Endodermal cell (in vitro differentiated cells): ENCODE results near the gene LTB4R2. TPM values are rescaled to one million over a fixed set of nuclear protein-coding genes. Genes with fewer than 3 reads are reported as not detected.
A peak's percentile ranks its signal among the peaks of the same experiment; 100 is the strongest.

Experiments
- DNase-seq: peaks from one replicate; pipeline ENCODE4 v3.0.0-alpha.2; 2017
- H3K27ac ChIP-seq: 2 replicates; pipeline ENCODE4 v1.5.1; 2013; ENCODE audit warnings: mild to moderate bottlenecking, low read depth, low read length, moderate library complexity
- H3K27me3 ChIP-seq: 2 replicates; pipeline ENCODE4 v1.6.1; 2013; ENCODE audit warnings: mild to moderate bottlenecking, low read length, moderate library complexity; ENCODE audit not compliant: insufficient read depth, control insufficient read depth, poor library complexity, severe bottlenecking
- H3K36me3 ChIP-seq: 2 replicates; pipeline ENCODE4 v1.7.0; 2013; ENCODE audit warnings: mild to moderate bottlenecking, low read length, moderate library complexity; ENCODE audit not compliant: control insufficient read depth, insufficient read depth
- H3K4me1 ChIP-seq: one replicate; pipeline ENCODE4 v1.7.0; 2013; ENCODE audit warnings: low read length; ENCODE audit not compliant: control insufficient read depth, insufficient read depth
- H3K4me3 ChIP-seq: 2 replicates; pipeline ENCODE4 v1.5.1; 2013; ENCODE audit warnings: mild to moderate bottlenecking, low read length, moderate library complexity
- H3K9ac ChIP-seq: 2 replicates; pipeline ENCODE4 v1.6.1; 2013; ENCODE audit warnings: mild to moderate bottlenecking, low read length, moderate library complexity; ENCODE audit not compliant: poor library complexity, severe bottlenecking; ENCODE audit errors: extremely low read depth
- H3K9me3 ChIP-seq: 2 replicates; pipeline ENCODE4 v1.6.1; 2013; ENCODE audit warnings: mild to moderate bottlenecking, low read length, moderate library complexity; ENCODE audit not compliant: control insufficient read depth
- H3K27ac Mint-ChIP-seq: 2 replicates; pipeline ENCODE4 v1.8.0; 2020; ENCODE audit warnings: mixed read lengths
- H3K27me3 Mint-ChIP-seq: 2 replicates; pipeline ENCODE4 v1.8.0; 2021; ENCODE audit warnings: mild to moderate bottlenecking, mixed read lengths; ENCODE audit not compliant: insufficient read depth
- H3K36me3 Mint-ChIP-seq: 2 replicates; pipeline ENCODE4 v1.8.0; 2020; ENCODE audit warnings: low read depth, mixed read lengths
- H3K4me1 Mint-ChIP-seq: 2 replicates; pipeline ENCODE4 v1.8.0; 2020; ENCODE audit warnings: mixed read lengths
- H3K4me3 Mint-ChIP-seq: 2 replicates; pipeline ENCODE4 v1.8.0; 2020; ENCODE audit warnings: mild to moderate bottlenecking, moderate library complexity, mixed read lengths
- H3K9me3 Mint-ChIP-seq: 2 replicates; pipeline ENCODE4 v1.8.0; 2020; ENCODE audit warnings: mild to moderate bottlenecking, mixed read lengths
- WGBS, 2 experiments: methylation state at CpG; one replicate each; pipeline versions ENCODE4 v1.1.5 to v1.1.7; 2013; ENCODE audit warnings: missing lambda C conversion rate in 2 of 2, mixed read lengths in 1 of 2; ENCODE audit not compliant: insufficient coverage in 1 of 2, insufficient read length in 1 of 2; 5-methylcytosine and 5-hydroxymethylcytosine counted together
- total RNA-seq, 2 donors: library from RNA; stranded (reverse); fragmentation: NEBNext Ultra II Directional in 1 of 2; extraction: Animal tissue kit (Norgen Biotek cat#: 25700) in 1 of 2; gene quantifications; 2 replicates in 1 of 2; 3 replicates in 1 of 2; pipeline ENCODE4 v1.2.1, GENCODE V29; 2021
- TF ChIP-seq, protein P1 (sequence below): fragments of 200-600 bp; sonication (generic); conservative IDR thresholded peaks from 2 replicates; pipeline ENCODE4 v1.5.0; 2021; ENCODE audit warnings: antibody characterized with exemption, mild to moderate bottlenecking

LTB4R2 gene
- total RNA-seq, 2 donors from 2014 or later, result 7.4 to 9.5 TPM

DNA sequence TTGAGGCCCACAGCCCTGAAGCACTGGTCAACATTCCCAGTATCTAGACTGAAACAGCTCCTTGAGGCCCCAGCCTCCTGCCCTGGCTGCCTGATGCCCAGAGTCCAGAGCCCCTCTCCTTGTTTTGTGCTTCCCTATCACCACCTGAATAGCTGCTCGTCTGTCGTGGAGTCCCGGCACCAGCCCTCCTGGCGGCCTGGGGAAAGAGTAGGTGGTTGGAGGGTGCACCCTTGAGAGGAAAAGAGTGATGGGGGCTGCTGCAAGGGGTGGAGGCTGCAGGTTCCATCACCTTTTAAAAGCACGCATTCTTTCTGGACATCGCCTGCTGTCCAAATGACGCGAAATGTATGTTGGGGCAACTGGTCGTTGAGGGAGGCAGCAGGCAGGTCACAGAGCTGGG, 41.7 kb upstream of the LTB4R2 start:
- Histone ChIP-seq H3K27me3 (no peaks in the 10 kb centered on the region), H3K27ac (no peak overlapping the region), H3K9ac (no peak overlapping the region), H3K4me1 (no peaks in the 10 kb centered on the region), H3K9me3 (no peaks in the 10 kb centered on the region), H3K36me3 (no peaks in the 10 kb centered on the region), H3K4me3 (no peak overlapping the region)
- DNase-seq, result no peak
- peaks cover 5% of the 10 kb centered on the region for H3K36me3 Mint-ChIP-seq
- peaks cover 4% of the 10 kb centered on the region for H3K4me1 Mint-ChIP-seq
- no peak overlapping the region for H3K4me3 Mint-ChIP-seq
- WGBS, 2 experiments, result 92 to 93% methylated on average over 5 to 9 of the region's 9 CpGs
- no peak overlapping the region for H3K27ac Mint-ChIP-seq
- TF ChIP-seq, protein P1, sequence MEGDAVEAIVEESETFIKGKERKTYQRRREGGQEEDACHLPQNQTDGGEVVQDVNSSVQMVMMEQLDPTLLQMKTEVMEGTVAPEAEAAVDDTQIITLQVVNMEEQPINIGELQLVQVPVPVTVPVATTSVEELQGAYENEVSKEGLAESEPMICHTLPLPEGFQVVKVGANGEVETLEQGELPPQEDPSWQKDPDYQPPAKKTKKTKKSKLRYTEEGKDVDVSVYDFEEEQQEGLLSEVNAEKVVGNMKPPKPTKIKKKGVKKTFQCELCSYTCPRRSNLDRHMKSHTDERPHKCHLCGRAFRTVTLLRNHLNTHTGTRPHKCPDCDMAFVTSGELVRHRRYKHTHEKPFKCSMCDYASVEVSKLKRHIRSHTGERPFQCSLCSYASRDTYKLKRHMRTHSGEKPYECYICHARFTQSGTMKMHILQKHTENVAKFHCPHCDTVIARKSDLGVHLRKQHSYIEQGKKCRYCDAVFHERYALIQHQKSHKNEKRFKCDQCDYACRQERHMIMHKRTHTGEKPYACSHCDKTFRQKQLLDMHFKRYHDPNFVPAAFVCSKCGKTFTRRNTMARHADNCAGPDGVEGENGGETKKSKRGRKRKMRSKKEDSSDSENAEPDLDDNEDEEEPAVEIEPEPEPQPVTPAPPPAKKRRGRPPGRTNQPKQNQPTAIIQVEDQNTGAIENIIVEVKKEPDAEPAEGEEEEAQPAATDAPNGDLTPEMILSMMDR, result no peak
- H3K27me3 Mint-ChIP-seq, result no peaks in the 10 kb centered on the region
- no peaks in the 10 kb centered on the region for H3K9me3 Mint-ChIP-seq

DNA sequence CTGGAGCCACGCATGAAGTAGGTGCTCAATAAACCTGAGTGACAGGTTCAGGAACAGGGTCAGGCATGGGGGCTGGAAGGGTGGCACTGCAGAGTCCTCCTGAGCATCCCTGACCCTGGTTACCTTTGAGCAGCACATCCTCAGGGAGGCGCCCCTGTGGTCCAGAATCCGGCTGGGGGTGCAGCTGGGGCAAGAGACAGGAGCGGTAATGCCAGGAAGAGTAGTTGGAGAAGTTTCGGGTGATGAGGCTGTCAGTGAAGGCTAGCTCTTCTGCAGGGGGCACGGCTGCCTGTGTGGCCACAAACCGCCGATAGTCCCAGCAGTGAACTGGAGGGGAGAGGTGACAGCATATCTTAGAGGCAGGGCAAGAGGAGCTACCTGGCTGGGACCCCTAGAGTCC, 40.6 kb upstream of the LTB4R2 start:
- Mint-ChIP-seq H3K9me3 (no peaks in the 10 kb centered on the region), H3K4me1 (peaks cover 4% of the 10 kb centered on the region), H3K36me3 (peaks cover 5% of the 10 kb centered on the region), H3K4me3 (no peak overlapping the region), H3K27me3 (no peaks in the 10 kb centered on the region), H3K27ac (no peak overlapping the region)
- WGBS, 2 experiments, result 96 to 100% methylated on average over 5 to 8 of the region's 8 CpGs
- TF ChIP-seq, protein P1, result no peak
- DNase-seq, result no peak
- Histone ChIP-seq H3K36me3 (no peaks in the 10 kb centered on the region), H3K4me3 (no peak overlapping the region), H3K4me1 (no peaks in the 10 kb centered on the region), H3K9ac (no peak overlapping the region), H3K27me3 (no peaks in the 10 kb centered on the region), H3K27ac (no peak overlapping the region), H3K9me3 (no peaks in the 10 kb centered on the region)

DNA sequence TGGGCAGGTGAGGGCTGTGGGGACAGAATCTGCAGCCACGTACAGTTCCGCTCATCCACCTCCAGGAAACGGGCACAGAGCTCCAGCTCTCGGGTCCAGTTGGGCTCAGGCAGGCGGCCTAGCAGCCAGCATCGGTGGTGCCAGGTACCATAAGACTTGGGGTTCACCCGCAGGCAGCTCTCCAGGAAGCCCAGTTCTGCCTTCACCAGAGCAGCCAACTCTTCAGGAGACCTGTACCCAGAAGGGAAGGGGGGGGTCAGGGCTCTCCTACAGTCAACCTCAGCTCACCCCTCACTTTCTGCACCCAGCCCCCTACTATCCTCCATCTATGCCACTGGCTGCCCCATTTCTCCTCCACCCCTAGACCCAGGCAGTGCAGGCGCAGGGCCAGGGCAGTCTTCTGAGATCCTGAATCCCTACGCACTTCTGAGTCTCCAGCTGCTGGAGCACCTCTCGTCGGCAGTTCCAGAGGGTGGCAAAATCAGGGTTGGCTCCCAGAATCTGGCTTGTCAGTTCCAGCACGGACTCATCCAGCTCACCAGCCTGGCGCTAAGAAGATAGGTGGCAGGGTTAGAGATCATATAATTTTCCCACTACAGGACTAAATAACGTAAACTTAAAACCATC, 39.9 kb upstream of the LTB4R2 start:
- WGBS, 2 experiments, result 93 to 97% methylated on average over 8 to 14 of the region's 14 CpGs
- Mint-ChIP-seq H3K4me3 (peak overlapping the region; percentile 75), H3K4me1 (peaks cover 4% of the 10 kb centered on the region), H3K36me3 (peaks cover 5% of the 10 kb centered on the region), H3K9me3 (no peaks in the 10 kb centered on the region), H3K27me3 (no peaks in the 10 kb centered on the region), H3K27ac (no peak overlapping the region)
- Histone ChIP-seq H3K9me3 (no peaks in the 10 kb centered on the region), H3K27ac (no peak overlapping the region), H3K9ac (no peak overlapping the region), H3K36me3 (no peaks in the 10 kb centered on the region), H3K4me3 (no peak overlapping the region), H3K27me3 (no peaks in the 10 kb centered on the region), H3K4me1 (no peaks in the 10 kb centered on the region)
- DNase-seq, result no peak
- TF ChIP-seq, protein P1, result no peak
